Endothelial cell of umbilical vein (primary cell): Measurements from ENCODE around the gene NDUFB1. TPM values are rescaled to one million over a fixed set of nuclear protein-coding genes. Genes with fewer than 3 reads are reported as not detected.

Experiments used
- BruUV-seq: library from RNA; stranded (reverse); fragments of 400-500 nt; replicated peaks from 2 replicates; lab custom pipeline; 2021; lab: Mats Ljungman, UMichigan
- CTCF ChIA-PET: fragments of 300-600, 350-600 bp; sonication (Branson Sonifier 250); formaldehyde crosslinking; loops from one replicate; lab custom pipeline; 2021; ENCODE audit warnings: antibody characterized with exemption, inconsistent platforms; lab: Charles Lee
- POLR2A ChIA-PET: fragments of 300-600, 350-600 bp; sonication (Branson Sonifier 250); formaldehyde crosslinking; loops from one replicate; lab custom pipeline; 2021; ENCODE audit warnings: antibody characterized with exemption, inconsistent platforms; lab: Charles Lee
- DNase-seq: peaks from one replicate; pipeline ENCODE4 v3.0.0-alpha.2; 2011; ENCODE audit warnings: low read depth, low spot score
- FAIRE-seq: peaks from 2 replicates; lab custom pipeline; 2011; peaks lifted over from hg19 to GRCh38; lab: Jason Lieb, UNC
- H2AFZ ChIP-seq: 2 replicates; pipeline ENCODE4 v1.6.0; 2012; ENCODE audit warnings: low read depth, low read length, control low read depth, inconsistent platforms
- H3K27ac ChIP-seq: 2 replicates; pipeline ENCODE4 v1.5.1; 2011; ENCODE audit warnings: low read depth, mild to moderate bottlenecking, control low read depth, low read length, moderate library complexity; ENCODE audit not compliant: insufficient read depth
- H3K27me3 ChIP-seq, 2 experiments: 2 replicates each; pipeline versions ENCODE4 v1.6.0 to v1.6.1; 2011; ENCODE audit warnings: low read length in 2 of 2, mixed read lengths in 1 of 2; ENCODE audit not compliant: control insufficient read depth in 2 of 2, insufficient read depth in 2 of 2
- H3K36me3 ChIP-seq, 2 experiments: 2 replicates in 1 of 2; 3 replicates in 1 of 2; pipeline ENCODE4 v1.5.1; 2011; ENCODE audit warnings: low read length in 2 of 2, mild to moderate bottlenecking in 1 of 2, moderate library complexity in 1 of 2; ENCODE audit not compliant: control insufficient read depth in 2 of 2, insufficient read depth in 2 of 2; ENCODE audit errors: extremely low read depth in 1 of 2
- H3K4me1 ChIP-seq: 3 replicates; pipeline ENCODE4 v1.5.1; 2011; ENCODE audit warnings: mild to moderate bottlenecking, low read length; ENCODE audit not compliant: control insufficient read depth, insufficient read depth; ENCODE audit errors: extremely low read depth
- H3K4me2 ChIP-seq: 2 replicates; pipeline ENCODE4 v1.6.1; 2011; ENCODE audit warnings: low read length, control low read depth, mixed read lengths; ENCODE audit not compliant: insufficient read depth
- H3K4me3 ChIP-seq, 3 experiments: fragments of 200-600 bp in 1 of 3; sonication (generic), shearing (Covaris generic) in 1 of 3; replicated peaks in 1 of 3; 2 replicates each; pipeline ENCODE4 v1.5.1; 2011 to 2016; ENCODE audit warnings: control low read depth in 3 of 3, low read length in 3 of 3, mild to moderate bottlenecking in 2 of 3, inconsistent platforms in 1 of 3, low read depth in 1 of 3, moderate library complexity in 1 of 3; ENCODE audit not compliant: insufficient read depth in 1 of 3
- H3K79me2 ChIP-seq: 2 replicates; pipeline ENCODE4 v1.6.0; 2012; ENCODE audit warnings: low read length, inconsistent platforms; ENCODE audit not compliant: control insufficient read depth, insufficient read depth
- H3K9ac ChIP-seq: replicated peaks from 2 replicates; pipeline ENCODE3; 2011; ENCODE audit warnings: low read length, control low read depth; ENCODE audit not compliant: insufficient read depth; ENCODE audit errors: extremely low read depth
- H3K9me1 ChIP-seq: replicated peaks from 3 replicates; pipeline ENCODE4 v1.6.0; 2011; ENCODE audit warnings: mild to moderate bottlenecking, low read length; ENCODE audit not compliant: control insufficient read depth, insufficient read depth; ENCODE audit errors: extremely low read depth
- H3K9me3 ChIP-seq: replicated peaks from 2 replicates; pipeline ENCODE4 v1.5.1; 2012; ENCODE audit warnings: low read length, inconsistent platforms; ENCODE audit not compliant: control insufficient read depth, insufficient read depth
- H4K20me1 ChIP-seq: replicated peaks from 2 replicates; pipeline ENCODE3; 2011; ENCODE audit warnings: mild to moderate bottlenecking, low read length; ENCODE audit not compliant: control insufficient read depth, insufficient read depth; ENCODE audit errors: extremely low read depth
- EZH2 ChIP-seq: IDR thresholded peaks from 2 replicates; pipeline ENCODE4 v1.6.1; 2012; ENCODE audit warnings: borderline replicate concordance, low read depth, mild to moderate bottlenecking, moderate library complexity, low read length, inconsistent platforms; ENCODE audit not compliant: severe bottlenecking
- FOS ChIP-seq: IDR thresholded peaks from 2 replicates; pipeline ENCODE4 v1.6.1; 2011; ENCODE audit warnings: mild to moderate bottlenecking, low read length, moderate library complexity, borderline replicate concordance; ENCODE audit not compliant: insufficient read depth
- GATA2 ChIP-seq: IDR thresholded peaks from 2 replicates; pipeline ENCODE4 v1.7.0; 2011; ENCODE audit warnings: low read depth, mild to moderate bottlenecking, moderate library complexity, mixed read lengths, low read length; ENCODE audit not compliant: insufficient read length, insufficient read depth
- JUN ChIP-seq: IDR thresholded peaks from 2 replicates; pipeline ENCODE4 v1.6.1; 2011; ENCODE audit warnings: borderline replicate concordance, low read depth; ENCODE audit not compliant: insufficient read length, insufficient read depth
- MAX ChIP-seq: IDR thresholded peaks from 2 replicates; pipeline ENCODE4 v1.6.1; 2011; ENCODE audit not compliant: insufficient read depth, insufficient read length
- MYC ChIP-seq: IDR thresholded peaks from one replicate; pipeline ENCODE4 v1.6.1; 2011; ENCODE audit warnings: mild to moderate bottlenecking, low read depth, low read length
- POLR2A ChIP-seq: IDR thresholded peaks from 2 replicates; pipeline ENCODE4 v1.6.1; 2012; ENCODE audit warnings: low read depth, mild to moderate bottlenecking, control low read depth, low read length
- POLR2AphosphoS5 ChIP-seq: IDR thresholded peaks from 2 replicates; pipeline ENCODE4 v1.6.1; 2012; ENCODE audit warnings: low read depth, mild to moderate bottlenecking, control low read depth, low read length, moderate library complexity; ENCODE audit not compliant: insufficient read depth
- dilution Hi-C: fragments of 300-500 bp; cut with MboI; formaldehyde crosslinking; loops from one replicate; pipeline ENCODE4 v1.15.0; 2019; ENCODE audit warnings: low sequenced_read_pairs; ENCODE audit not compliant: extremely low pct_ligation_motif_present
- intact Hi-C: fragments of 100-400 bp; cut with micrococcal nuclease; formaldehyde crosslinking; loops from one replicate; pipeline ENCODE4 v1.10.0; 2022
- polyA plus RNA-seq, 4 experiments: library from polyadenylated mRNA; depleted of rRNA in 3 of 4; stranded (reverse) in 3 of 4; unstranded in 1 of 4; fragments of >200 nt; gene quantifications; 2 replicates each; pipeline versions ENCODE4 v1.2.1 to v1.2.3, GENCODE V29; 2011 to 2012; ENCODE audit warnings: missing spikeins in 1 of 4
- total RNA-seq: library from RNA; stranded (reverse); gene quantifications from 2 replicates; pipeline ENCODE4 v1.2.3, GENCODE V29; 2021
- TF ChIP-seq, protein P1 (sequence below), 2 donors: IDR thresholded peaks; 1 replicate in 1 of 2; 2 replicates in 1 of 2; pipeline ENCODE4 v1.5.1; 2011; ENCODE audit warnings: low read length in 2 of 2, mild to moderate bottlenecking in 2 of 2, moderate library complexity in 2 of 2, control low read depth in 1 of 2, inconsistent platforms in 1 of 2, low read depth in 1 of 2; ENCODE audit not compliant: insufficient read depth in 1 of 2; ENCODE audit errors: extremely low read depth in 1 of 2

NDUFB1 gene
- total and polyA plus RNA-seq, 2 donors (not counting 3 experiments of a cell fraction or from before 2014, with no cell fraction given): 95.2 to 267 TPM

GRCh38 chr14:92103363-92103989 lies 18.0 kb downstream of the NDUFB1 start:
- TF ChIP-seq EZH2: no peak
- no peak for TF ChIP-seq POLR2AphosphoS5
- TF ChIP-seq JUN: no peak
- TF ChIP-seq MYC: no peak
- no peak for TF ChIP-seq GATA2
- no peak for TF ChIP-seq POLR2A
- no peak for TF ChIP-seq FOS
- TF ChIP-seq MAX: no peak
- TF ChIP-seq, protein P1, sequence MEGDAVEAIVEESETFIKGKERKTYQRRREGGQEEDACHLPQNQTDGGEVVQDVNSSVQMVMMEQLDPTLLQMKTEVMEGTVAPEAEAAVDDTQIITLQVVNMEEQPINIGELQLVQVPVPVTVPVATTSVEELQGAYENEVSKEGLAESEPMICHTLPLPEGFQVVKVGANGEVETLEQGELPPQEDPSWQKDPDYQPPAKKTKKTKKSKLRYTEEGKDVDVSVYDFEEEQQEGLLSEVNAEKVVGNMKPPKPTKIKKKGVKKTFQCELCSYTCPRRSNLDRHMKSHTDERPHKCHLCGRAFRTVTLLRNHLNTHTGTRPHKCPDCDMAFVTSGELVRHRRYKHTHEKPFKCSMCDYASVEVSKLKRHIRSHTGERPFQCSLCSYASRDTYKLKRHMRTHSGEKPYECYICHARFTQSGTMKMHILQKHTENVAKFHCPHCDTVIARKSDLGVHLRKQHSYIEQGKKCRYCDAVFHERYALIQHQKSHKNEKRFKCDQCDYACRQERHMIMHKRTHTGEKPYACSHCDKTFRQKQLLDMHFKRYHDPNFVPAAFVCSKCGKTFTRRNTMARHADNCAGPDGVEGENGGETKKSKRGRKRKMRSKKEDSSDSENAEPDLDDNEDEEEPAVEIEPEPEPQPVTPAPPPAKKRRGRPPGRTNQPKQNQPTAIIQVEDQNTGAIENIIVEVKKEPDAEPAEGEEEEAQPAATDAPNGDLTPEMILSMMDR (IDR thresholded peaks at IDR 0.05; ENCODE audit: extremely low read depth in 1 of 2, insufficient read depth in 1 of 2, low read depth in 1 of 2, low read length in 2 of 2): no peak
- DNase-seq: no peak

More at GRCh38 chr14:92103363-92103989, 18.0 kb downstream of the NDUFB1 start:
- H3K4me2 ChIP-seq: no peak overlapping the region
- BruUV-seq: no TSS peak
- H3K36me3 ChIP-seq: no peaks in the 10 kb centered on the region
- H3K4me1 ChIP-seq: peaks cover 5% of the 10 kb centered on the region
- ChIA-PET POLR2A (interaction anchor here (0.6 to 0.7 kb wide), 2 partner anchors 18 to 155 kb away, joined by 4 read pairs; partner anchors contain the start of genes CPSF2 and NDUFB1), CTCF (no interaction called here)
- H3K79me2 ChIP-seq: peaks cover 28% of the 10 kb centered on the region
- no peaks in the 10 kb centered on the region for H3K9me3 ChIP-seq
- no peak for FAIRE-seq
- no peaks in the 10 kb centered on the region for H3K9me1 ChIP-seq
- no peak overlapping the region for H3K27ac ChIP-seq
- no peaks in the 10 kb centered on the region for H4K20me1 ChIP-seq
- H2AFZ ChIP-seq: no peak overlapping the region
- dilution Hi-C loops (no loop called here), intact Hi-C loops (loop anchor here (10.0 kb wide), 1 partner anchor 1081 kb away; the partner anchor contains the start of genes LYSET and MOAP1)
- H3K27me3 ChIP-seq: no peaks in the 10 kb centered on the region
- H3K9ac ChIP-seq: no peak overlapping the region
- no peak overlapping the region for H3K4me3 ChIP-seq
